A673 (cell line): ENCODE data around the gene RTEL1. TPM values are rescaled to one million over a fixed set of nuclear protein-coding genes. Genes with fewer than 3 reads are reported as not detected.

ENCODE experiments used
- BruUV-seq: library from RNA; stranded (reverse); fragments of 400-500 nt; replicated peaks from 2 replicates; lab custom pipeline; 2021; lab: Mats Ljungman, UMichigan
- CTCF ChIA-PET: fragments of 300-600 bp; sonication (Branson Sonifier 250); formaldehyde crosslinking; loops from one replicate; lab custom pipeline; 2022; ENCODE audit warnings: antibody characterized with exemption; lab: Charles Lee
- POLR2A ChIA-PET: fragments of 300-600 bp; sonication (Branson Sonifier 250); formaldehyde crosslinking; loops from one replicate; lab custom pipeline; 2022; ENCODE audit warnings: antibody characterized with exemption; ENCODE audit not compliant: low non-redundant PET; lab: Charles Lee
- DNase-seq: peaks from one replicate; pipeline ENCODE4 v3.0.0-alpha.2; 2015; ENCODE audit warnings: low spot score
- H3K27ac ChIP-seq: fragments of 200-600 bp; sonication (generic); 2 replicates; pipeline ENCODE4 v1.5.1; 2016; ENCODE audit warnings: mixed run types, low read depth, mild to moderate bottlenecking, mixed read lengths, antibody characterized with exemption, low read length; ENCODE audit not compliant: poor library complexity, severe bottlenecking
- H3K27me3 ChIP-seq: fragments of 200-600 bp; sonication (generic); replicated peaks from 2 replicates; pipeline ENCODE4 v1.6.1; 2017; ENCODE audit warnings: mixed run types, low read depth, mild to moderate bottlenecking, mixed read lengths, antibody characterized with exemption, low read length; ENCODE audit not compliant: insufficient read depth, poor library complexity
- H3K36me3 ChIP-seq: fragments of 200-600 bp; sonication (generic); 2 replicates; pipeline ENCODE4 v1.6.1; 2016; ENCODE audit warnings: mixed run types, mild to moderate bottlenecking, mixed read lengths, antibody characterized with exemption, low read length; ENCODE audit not compliant: insufficient read depth, poor library complexity, severe bottlenecking
- H3K4me1 ChIP-seq: fragments of 200-600 bp; sonication (generic); 2 replicates; pipeline ENCODE4 v1.6.1; 2017; ENCODE audit warnings: mixed run types, mild to moderate bottlenecking, mixed read lengths, antibody characterized with exemption, low read length; ENCODE audit not compliant: insufficient read depth, poor library complexity, severe bottlenecking
- H3K4me3 ChIP-seq: fragments of 200-600 bp; sonication (generic); 2 replicates; pipeline ENCODE4 v1.5.1; 2016; ENCODE audit warnings: low read depth, mixed run types, mild to moderate bottlenecking, mixed read lengths, low read length; ENCODE audit not compliant: poor library complexity, severe bottlenecking
- H3K9me3 ChIP-seq: fragments of 200-600 bp; sonication (generic); 2 replicates; pipeline ENCODE4 v1.6.1; 2016; ENCODE audit warnings: mixed run types, low read depth, mild to moderate bottlenecking, mixed read lengths, antibody characterized with exemption, low read length; ENCODE audit not compliant: poor library complexity, severe bottlenecking
- CTCF ChIP-seq: fragments of 300-800, 200-600 bp; sonication (generic); conservative IDR thresholded peaks from 2 replicates; pipeline ENCODE4 v1.5.1; 2017; ENCODE audit warnings: low read depth, mild to moderate bottlenecking, antibody characterized with exemption, low read length, moderate library complexity, mixed read lengths
- EZH2 ChIP-seq: fragments of 200-600 bp; sonication (generic); IDR thresholded peaks from 2 replicates; pipeline ENCODE4 v1.6.1; 2017; ENCODE audit warnings: borderline replicate concordance, low read depth, mild to moderate bottlenecking, mixed read lengths, antibody characterized with exemption, low read length; ENCODE audit not compliant: poor library complexity, severe bottlenecking
- intact Hi-C: fragments of 100-400 bp; cut with micrococcal nuclease; formaldehyde crosslinking; loops from one replicate; pipeline ENCODE4 v1.10.0; 2022; ENCODE audit not compliant: unreplicated experiment
- total RNA-seq: library from RNA; stranded (reverse); gene quantifications from 2 replicates; pipeline ENCODE4 v1.2.3, GENCODE V29; 2021

RTEL1 gene
- total RNA-seq, 1 experiment from 2014 or later = 45.6 TPM

GRCh38 chr20:63700199-63701050, 42.3 kb downstream of the RTEL1 start:
- TF ChIP-seq EZH2 (no peak), CTCF (no peak)
- H3K36me3 ChIP-seq = peaks cover 12% of the 10 kb centered on the region
- POLR2A ChIA-PET = no interaction called here
- no peaks in the 10 kb centered on the region for H3K9me3 ChIP-seq
- no TSS peak for BruUV-seq
- H3K4me3 ChIP-seq = no peak overlapping the region
- DNase-seq = no peak
- H3K27ac ChIP-seq = no peak overlapping the region
- peaks cover 16% of the 10 kb centered on the region for H3K4me1 ChIP-seq
- CTCF ChIA-PET = no interaction called here
- no peaks in the 10 kb centered on the region for H3K27me3 ChIP-seq
- intact Hi-C loops = no loop called here

GRCh38 chr20:63701051-63701328, 42.9 kb downstream of the RTEL1 start:
- Histone ChIP-seq H3K27ac (no peak overlapping the region), H3K4me1 (peaks cover 16% of the 10 kb centered on the region), H3K4me3 (no peak overlapping the region), H3K9me3 (no peaks in the 10 kb centered on the region), H3K36me3 (peaks cover 15% of the 10 kb centered on the region), H3K27me3 (no peaks in the 10 kb centered on the region)
- no peak for DNase-seq
- intact Hi-C loops = no loop called here
- CTCF ChIA-PET = no interaction called here
- no peak for TF ChIP-seq CTCF
- no peak for TF ChIP-seq EZH2
- POLR2A ChIA-PET = interaction anchor here (0.8 kb wide), 1 partner anchor 13 kb away, joined by 28 read pairs; no protein-coding TSS in a partner anchor
- BruUV-seq = no TSS peak

- intact Hi-C loops = no loop called here
- Histone ChIP-seq H3K4me3 (no peak overlapping the region), H3K4me1 (peaks cover 16% of the 10 kb centered on the region), H3K27me3 (no peaks in the 10 kb centered on the region), H3K27ac (no peak overlapping the region), H3K9me3 (no peaks in the 10 kb centered on the region), H3K36me3 (peaks cover 19% of the 10 kb centered on the region)
- CTCF ChIA-PET = no interaction called here
- no TSS peak for BruUV-seq
- TF ChIP-seq EZH2 (no peak), CTCF (no peak)
- no peak for DNase-seq
- POLR2A ChIA-PET = interaction anchor here (0.8 kb wide), 1 partner anchor 13 kb away, joined by 28 read pairs; no protein-coding TSS in a partner anchor
Measured at GRCh38 chr20:63701329-63702035, 43.4 kb downstream of the RTEL1 start.
